ENCODE results near the gene TBR1. TPM values are rescaled to one million over a fixed set of nuclear protein-coding genes. Genes with fewer than 3 reads are reported as not detected.

Gene TBR1
- total RNA-seq, 1 donor from 2014 or later, result 0.08 TPM

- DNase-seq (ENCODE audit: low read depth), result no peak
- Histone ChIP-seq H3K36me3 (ENCODE audit: control insufficient read depth, insufficient read depth, low read length) (no peaks in the 10 kb centered on the region), H3K4me3 (ENCODE audit: low read depth, low read length) (no peak overlapping the region), H3K27me3 (ENCODE audit: control insufficient read depth, insufficient read depth, low read length) (no peaks in the 10 kb centered on the region)
- TF ChIP-seq CTCF (IDR thresholded peaks at IDR 0.05; ENCODE audit: insufficient read depth, low read length, poor library complexity, severe bottlenecking), result no peak
These were observed 41.7 kb upstream of the TBR1 start for GRCh38 chr2:161374446-161374845.

- Histone ChIP-seq H3K27me3 (ENCODE audit: control insufficient read depth, insufficient read depth, low read length) (no peaks in the 10 kb centered on the region), H3K4me3 (ENCODE audit: low read depth, low read length) (no peak overlapping the region), H3K36me3 (ENCODE audit: control insufficient read depth, insufficient read depth, low read length) (no peaks in the 10 kb centered on the region)
- no peak for TF ChIP-seq CTCF (IDR thresholded peaks at IDR 0.05; ENCODE audit: insufficient read depth, low read length, poor library complexity, severe bottlenecking)
- DNase-seq (ENCODE audit: low read depth), result no peak
These were observed 36.4 kb upstream of the TBR1 start for GRCh38 chr2:161379740-161380139.

GRCh38 chr2:161381546-161381945, 34.6 kb upstream of the TBR1 start:
- no peak for TF ChIP-seq CTCF (IDR thresholded peaks at IDR 0.05; ENCODE audit: insufficient read depth, low read length, poor library complexity, severe bottlenecking)
- Histone ChIP-seq H3K36me3 (ENCODE audit: control insufficient read depth, insufficient read depth, low read length) (no peaks in the 10 kb centered on the region), H3K4me3 (ENCODE audit: low read depth, low read length) (no peak overlapping the region), H3K27me3 (ENCODE audit: control insufficient read depth, insufficient read depth, low read length) (no peaks in the 10 kb centered on the region)
- DNase-seq (ENCODE audit: low read depth), result no peak

GRCh38 chr2:161382747-161383146, 33.4 kb upstream of the TBR1 start:
- no peak overlapping the region for H3K4me3 ChIP-seq (ENCODE audit: low read depth, low read length)
- DNase-seq (ENCODE audit: low read depth), result no peak
- no peaks in the 10 kb centered on the region for H3K36me3 ChIP-seq (ENCODE audit: control insufficient read depth, insufficient read depth, low read length)
- no peaks in the 10 kb centered on the region for H3K27me3 ChIP-seq (ENCODE audit: control insufficient read depth, insufficient read depth, low read length)
- TF ChIP-seq CTCF (IDR thresholded peaks at IDR 0.05; ENCODE audit: insufficient read depth, low read length, poor library complexity, severe bottlenecking), result no peak

- no peaks in the 10 kb centered on the region for H3K27me3 ChIP-seq (ENCODE audit: control insufficient read depth, insufficient read depth, low read length)
- no peak for TF ChIP-seq CTCF (IDR thresholded peaks at IDR 0.05; ENCODE audit: insufficient read depth, low read length, poor library complexity, severe bottlenecking)
These were observed 31.2 kb upstream of the TBR1 start for GRCh38 chr2:161384864-161385263.

GRCh38 chr2:161386228-161386824, 29.8 kb upstream of the TBR1 start:
- no peak for TF ChIP-seq CTCF (IDR thresholded peaks at IDR 0.05; ENCODE audit: insufficient read depth, low read length, poor library complexity, severe bottlenecking)
- H3K27me3 ChIP-seq (ENCODE audit: control insufficient read depth, insufficient read depth, low read length), result no peaks in the 10 kb centered on the region
- no peak overlapping the region for H3K4me3 ChIP-seq (ENCODE audit: low read depth, low read length)
- DNase-seq (ENCODE audit: low read depth), result no peak
- no peaks in the 10 kb centered on the region for H3K36me3 ChIP-seq (ENCODE audit: control insufficient read depth, insufficient read depth, low read length)

More at GRCh38 chr2:161384864-161385263, 31.2 kb upstream of the TBR1 start:
- no peak for DNase-seq (ENCODE audit: low read depth)
- Histone ChIP-seq H3K36me3 (ENCODE audit: control insufficient read depth, insufficient read depth, low read length) (no peaks in the 10 kb centered on the region), H3K4me3 (ENCODE audit: low read depth, low read length) (no peak overlapping the region)

All from kidney epithelial cell (primary cell).